H9 (cell line): ENCODE data around the gene ATP6V0A1. TPM values are rescaled to one million over a fixed set of nuclear protein-coding genes. Genes with fewer than 3 reads are reported as not detected.

Experiments used
- DNase-seq: peaks from one replicate; pipeline ENCODE4 v3.0.0-alpha.2; 2017
- H2AFZ ChIP-seq: one replicate; pipeline ENCODE4 v1.6.1; 2013; ENCODE audit warnings: mild to moderate bottlenecking, low read length, control low read depth, moderate library complexity
- H2AK5ac ChIP-seq: 2 replicates; pipeline ENCODE4 v1.6.1; 2013; ENCODE audit warnings: low read length, control low read depth, mixed read lengths; ENCODE audit not compliant: insufficient read length
- H2BK120ac ChIP-seq: one replicate; pipeline ENCODE4 v1.6.1; 2013; ENCODE audit warnings: low read depth, mild to moderate bottlenecking, low read length, control low read depth, inconsistent platforms; ENCODE audit not compliant: poor library complexity, severe bottlenecking
- H2BK12ac ChIP-seq: 2 replicates; pipeline ENCODE4 v1.6.1; 2013; ENCODE audit warnings: low read length, control low read depth, mixed read lengths, low read depth; ENCODE audit not compliant: insufficient read length
- H2BK15ac ChIP-seq: 2 replicates; pipeline ENCODE4 v1.6.1; 2013; ENCODE audit warnings: low read depth, low read length, control low read depth
- H2BK20ac ChIP-seq: one replicate; pipeline ENCODE4 v1.6.1; 2013; ENCODE audit warnings: low read depth, mild to moderate bottlenecking, low read length, control low read depth, inconsistent platforms; ENCODE audit not compliant: poor library complexity, severe bottlenecking
- H2BK5ac ChIP-seq: 2 replicates; pipeline ENCODE4 v1.6.1; 2013; ENCODE audit warnings: low read length, control low read depth, mixed read lengths; ENCODE audit not compliant: insufficient read length
- H3K14ac ChIP-seq: 2 replicates; pipeline ENCODE4 v1.6.1; 2013; ENCODE audit warnings: low read length, control low read depth; ENCODE audit not compliant: insufficient read depth
- H3K18ac ChIP-seq: 2 replicates; pipeline ENCODE4 v1.6.1; 2013; ENCODE audit warnings: low read depth, mild to moderate bottlenecking, mixed read lengths, low read length, control low read depth; ENCODE audit not compliant: insufficient read length
- H3K23ac ChIP-seq: 2 replicates; pipeline ENCODE4 v1.6.1; 2013; ENCODE audit warnings: low read length, control low read depth, mixed read lengths, low read depth; ENCODE audit not compliant: insufficient read length
- H3K23me2 ChIP-seq: 2 replicates; pipeline ENCODE4 v1.6.1; 2013; ENCODE audit warnings: low read depth, mild to moderate bottlenecking, mixed read lengths, low read length, control low read depth; ENCODE audit not compliant: insufficient read length, poor library complexity, severe bottlenecking
- H3K27ac ChIP-seq: 2 replicates; pipeline ENCODE4 v1.5.1; 2013; ENCODE audit warnings: low read length, control low read depth, mixed read lengths, low read depth; ENCODE audit not compliant: insufficient read length
- H3K27me3 ChIP-seq: 2 replicates; pipeline ENCODE4 v1.6.1; 2013; ENCODE audit warnings: low read length, control low read depth, inconsistent platforms; ENCODE audit not compliant: insufficient read depth
- H3K4ac ChIP-seq: 2 replicates; pipeline ENCODE4 v1.6.1; 2013; ENCODE audit warnings: low read depth, mild to moderate bottlenecking, control low read depth, inconsistent platforms, low read length, moderate library complexity
- H3K4me1 ChIP-seq: 2 replicates; pipeline ENCODE4 v1.6.1; 2013; ENCODE audit warnings: low read length, control low read depth, inconsistent platforms; ENCODE audit not compliant: insufficient read depth
- H3K4me2 ChIP-seq: 2 replicates; pipeline ENCODE4 v1.6.1; 2013; ENCODE audit warnings: low read length, control low read depth, mixed read lengths; ENCODE audit not compliant: insufficient read length, insufficient read depth
- H3K56ac ChIP-seq: 2 replicates; pipeline ENCODE4 v1.6.1; 2013; ENCODE audit warnings: low read depth, mild to moderate bottlenecking, mixed read lengths, low read length, control low read depth; ENCODE audit not compliant: insufficient read length
- H3K79me1 ChIP-seq: 2 replicates; pipeline ENCODE4 v1.6.1; 2013; ENCODE audit warnings: low read depth, mild to moderate bottlenecking, moderate library complexity, low read length, control low read depth, inconsistent platforms; ENCODE audit not compliant: insufficient read depth, poor library complexity, severe bottlenecking
- H3K79me2 ChIP-seq: 2 replicates; pipeline ENCODE4 v1.6.1; 2013; ENCODE audit warnings: low read length, control low read depth, inconsistent platforms; ENCODE audit not compliant: insufficient read depth
- H3K9ac ChIP-seq: 2 replicates; pipeline ENCODE4 v1.6.1; 2013; ENCODE audit warnings: low read length, control low read depth, mixed read lengths; ENCODE audit not compliant: insufficient read length; ENCODE audit errors: extremely low read depth
- H3K9me3 ChIP-seq: one replicate; pipeline ENCODE4 v1.6.1; 2013; ENCODE audit warnings: low read depth, low read length, inconsistent platforms; ENCODE audit not compliant: control insufficient read depth
- H3T11ph ChIP-seq: one replicate; pipeline ENCODE4 v1.6.1; 2013; ENCODE audit warnings: mild to moderate bottlenecking, low read length, control low read depth, inconsistent platforms
- H4K20me1 ChIP-seq: one replicate; pipeline ENCODE4 v1.6.1; 2013; ENCODE audit not compliant: control insufficient read depth, insufficient read length, insufficient read depth
- H4K5ac ChIP-seq: 2 replicates; pipeline ENCODE4 v1.6.1; 2013; ENCODE audit warnings: low read depth, mild to moderate bottlenecking, mixed read lengths, low read length, control low read depth; ENCODE audit not compliant: insufficient read length
- H4K8ac ChIP-seq: replicated peaks from 2 replicates; pipeline ENCODE4 v1.6.1; 2013; ENCODE audit warnings: low read length, control low read depth, mixed read lengths, low read depth; ENCODE audit not compliant: insufficient read length
- H4K91ac ChIP-seq: 2 replicates; pipeline ENCODE4 v1.6.1; 2013; ENCODE audit warnings: low read depth, mild to moderate bottlenecking, moderate library complexity, mixed read lengths, low read length, control low read depth; ENCODE audit not compliant: insufficient read length
- H3K27ac Mint-ChIP-seq, 3 experiments: 2 replicates in 2 of 3; 3 replicates in 1 of 3; pipeline ENCODE4 v1.8.0; 2020 to 2021; ENCODE audit warnings: mixed read lengths in 3 of 3, mild to moderate bottlenecking in 1 of 3, moderate library complexity in 1 of 3
- H3K27me3 Mint-ChIP-seq: 2 replicates; pipeline ENCODE4 v1.8.0; 2021; ENCODE audit warnings: low read depth, mild to moderate bottlenecking, moderate library complexity, mixed read lengths
- H3K36me3 Mint-ChIP-seq, 3 experiments: 2 replicates in 2 of 3; 3 replicates in 1 of 3; pipeline ENCODE4 v1.8.0; 2020 to 2021; ENCODE audit warnings: low read depth in 3 of 3, mixed read lengths in 3 of 3; ENCODE audit not compliant: insufficient read depth in 1 of 3
- H3K4me1 Mint-ChIP-seq, 2 experiments: 2 replicates each; pipeline ENCODE4 v1.8.0; 2020; ENCODE audit warnings: mixed read lengths in 2 of 2
- H3K4me3 Mint-ChIP-seq, 2 experiments: 2 replicates in 1 of 2; 3 replicates in 1 of 2; pipeline ENCODE4 v1.8.0; 2020 to 2021; ENCODE audit warnings: mild to moderate bottlenecking in 2 of 2, mixed read lengths in 2 of 2, moderate library complexity in 1 of 2
- H3K9me3 Mint-ChIP-seq, 2 experiments: 2 replicates in 1 of 2; 3 replicates in 1 of 2; pipeline ENCODE4 v1.8.0; 2020; ENCODE audit warnings: mild to moderate bottlenecking in 2 of 2, mixed read lengths in 2 of 2, moderate library complexity in 1 of 2
- CTCF ChIP-seq: fragments of 200-600 bp; sonication (generic); conservative IDR thresholded peaks from 3 replicates; pipeline ENCODE4 v1.8.0; 2021; ENCODE audit warnings: antibody characterized with exemption, mild to moderate bottlenecking
- WGBS: extraction: QIAGEN DNeasy Blood & Tissue Kit; methylation state at CpG from one replicate; pipeline ENCODE4 v1.1.7; 2013; ENCODE audit warnings: missing lambda C conversion rate, low lambda C conversion rate, mixed read lengths; ENCODE audit not compliant: insufficient read length; ENCODE audit errors: extremely low coverage; 5-methylcytosine and 5-hydroxymethylcytosine counted together
- total RNA-seq: library from RNA; stranded (reverse); gene quantifications from 2 replicates; pipeline ENCODE4 v1.2.1, GENCODE V29; 2021

The ATP6V0A1 gene
- total RNA-seq, 1 experiment from 2014 or later = 54.1 TPM

GRCh38 chr17:42566215-42566882 is 107.7 kb downstream of the ATP6V0A1 start:
- H2AK5ac ChIP-seq = no peak overlapping the region
- peaks cover 7% of the 10 kb centered on the region; the same call in 1 of the 2 replicates for H3K79me2 ChIP-seq
- Mint-ChIP-seq H3K4me1 (peaks cover 17 to 25% of the 10 kb centered on the region in 2 experiments), H3K4me3 (peak overlapping the region; percentile 96 to 97), H3K9me3 (no peaks in the 10 kb centered on the region), H3K27me3 (no peaks in the 10 kb centered on the region), H3K36me3 (peaks cover 23 to 62% (median 52%) of the 10 kb centered on the region in 3 experiments), H3K27ac (peak overlapping the region; percentile 80 to 87 (median 86); a peak in 6 of 7 replicates)
- H3K27me3 ChIP-seq = no peaks in the 10 kb centered on the region
- no peak overlapping the region for H4K5ac ChIP-seq
- H2BK15ac ChIP-seq = no peak overlapping the region
- H3K4me2 ChIP-seq = no peak overlapping the region
- no peak overlapping the region for H2AFZ ChIP-seq
- H3K56ac ChIP-seq = no peak overlapping the region
- no peak overlapping the region for H3T11ph ChIP-seq
- H3K27ac ChIP-seq = no peak overlapping the region
- no peak overlapping the region for H2BK12ac ChIP-seq
- no peaks in the 10 kb centered on the region for H3K9me3 ChIP-seq
- H3K23ac ChIP-seq = no peak overlapping the region
- H4K8ac ChIP-seq = no peak overlapping the region
- H2BK120ac ChIP-seq = no peak overlapping the region
- no peak overlapping the region for H3K18ac ChIP-seq
- H3K14ac ChIP-seq = no peak overlapping the region
- no CpG with 5 or more reads among the region's 28 CpGs for WGBS
- no peaks in the 10 kb centered on the region for H4K20me1 ChIP-seq
- peaks cover 2% of the 10 kb centered on the region; the same call in 1 of the 2 replicates for H3K4me1 ChIP-seq
- no peak for TF ChIP-seq CTCF
- H2BK20ac ChIP-seq = no peak overlapping the region
- H4K91ac ChIP-seq = no peak overlapping the region
- H3K23me2 ChIP-seq = peaks cover 16% of the 10 kb centered on the region
- no peak overlapping the region for H3K4ac ChIP-seq
- peaks cover 4% of the 10 kb centered on the region for H3K79me1 ChIP-seq
- no peak overlapping the region for H2BK5ac ChIP-seq
- H3K9ac ChIP-seq = no peak overlapping the region
- no peak for DNase-seq
